Natural killer cell (primary cell): ENCODE results near the gene ZMAT5. TPM values are rescaled to one million over a fixed set of nuclear protein-coding genes. Genes with fewer than 3 reads are reported as not detected.

Source experiments
- ATAC-seq, 3 donors: fragments of 150-1000 bp in 2 of 3; fragments of 200-7000 bp in 1 of 3; cut with Tn5 transposase; 1 replicate in 1 of 3; 2 replicates in 2 of 3; pipeline ENCODE4 v1.10.0; 2021; ENCODE audit warnings: mild to moderate bottlenecking in 2 of 3, moderate library complexity in 2 of 3
- DNase-seq, 2 donors: peaks; one replicate each; pipeline versions ENCODE4 v3.0.0 to v3.0.0-alpha.2; 2013 to 2021; ENCODE audit warnings: mixed read lengths in 1 of 2
- H3K27ac ChIP-seq: one replicate; pipeline ENCODE4 v1.5.1; 2013; ENCODE audit warnings: mild to moderate bottlenecking, low read length
- H3K27me3 ChIP-seq: one replicate; pipeline ENCODE4 v1.6.1; 2013; ENCODE audit warnings: low read length; ENCODE audit not compliant: control insufficient read depth, insufficient read depth
- H3K36me3 ChIP-seq: one replicate; pipeline ENCODE4 v1.6.1; 2013; ENCODE audit warnings: low read length; ENCODE audit not compliant: control insufficient read depth, insufficient read depth
- H3K4me1 ChIP-seq: one replicate; pipeline ENCODE4 v1.6.1; 2013; ENCODE audit warnings: low read length; ENCODE audit not compliant: control insufficient read depth, insufficient read depth
- H3K4me3 ChIP-seq: one replicate; pipeline ENCODE4 v1.5.1; 2013; ENCODE audit warnings: low read length
- H3K9me3 ChIP-seq: one replicate; pipeline ENCODE4 v1.6.1; 2013; ENCODE audit warnings: low read length; ENCODE audit not compliant: control insufficient read depth, insufficient read depth
- H3K27ac Mint-ChIP-seq, 2 donors: one replicate each; pipeline ENCODE4 v1.8.0; 2022; ENCODE audit warnings: mild to moderate bottlenecking in 2 of 2, mixed read lengths in 2 of 2, moderate library complexity in 1 of 2
- H3K27me3 Mint-ChIP-seq, 2 donors: one replicate each; pipeline ENCODE4 v1.8.0; 2022; ENCODE audit warnings: low read depth in 2 of 2, mixed read lengths in 2 of 2
- H3K36me3 Mint-ChIP-seq: one replicate; pipeline ENCODE4 v1.8.0; 2022; ENCODE audit warnings: mixed read lengths
- H3K4me1 Mint-ChIP-seq, 2 donors: one replicate each; pipeline ENCODE4 v1.8.0; 2022; ENCODE audit warnings: mixed read lengths in 2 of 2
- H3K4me3 Mint-ChIP-seq: one replicate; pipeline ENCODE4 v1.8.0; 2022; ENCODE audit warnings: mild to moderate bottlenecking, moderate library complexity, mixed read lengths
- H3K9me3 Mint-ChIP-seq, 2 donors: one replicate each; pipeline ENCODE4 v1.8.0; 2022; ENCODE audit warnings: mixed read lengths in 2 of 2
- WGBS: methylation state at CpG from one replicate; pipeline ENCODE4 v1.1.7; 2013; ENCODE audit warnings: missing lambda C conversion rate; ENCODE audit not compliant: insufficient coverage; 5-methylcytosine and 5-hydroxymethylcytosine counted together
- intact Hi-C: fragments of 100-400 bp; cut with micrococcal nuclease; formaldehyde crosslinking; loops from one replicate; pipeline ENCODE4 v1.14.2; 2022
- total RNA-seq, 4 donors: library from RNA; stranded (reverse); fragments of 120-200 nt in 1 of 4; gene quantifications; one replicate each; pipeline versions ENCODE4 v1.2.3 to v1.2.4, GENCODE V29; 2013 to 2022
- TF ChIP-seq, protein P1 (sequence below): fragments of 200-600 bp; IDR thresholded peaks from one replicate; pipeline ENCODE4 v1.8.0; 2022; ENCODE audit warnings: antibody characterized with exemption

ZMAT5 gene
- total RNA-seq, 3 donors from 2014 or later (not counting 1 experiment from before 2014, with no cell fraction given): 15.9 to 20.0 (median 16.0) TPM

GRCh38 chr22:29748248-29748893 lies 18.4 kb downstream of the ZMAT5 start:
- Mint-ChIP-seq H3K4me1 (peaks cover 23 to 33% of the 10 kb centered on the region in 2 donors), H3K36me3 (peaks cover 6% of the 10 kb centered on the region), H3K27me3 (no peaks in the 10 kb centered on the region), H3K27ac (peak overlapping the region in 1 of 2 donors; percentile 7), H3K9me3 (no peaks in the 10 kb centered on the region), H3K4me3 (no peak overlapping the region)
- Histone ChIP-seq H3K4me3 (no peak overlapping the region), H3K27me3 (no peaks in the 10 kb centered on the region), H3K27ac (no peak overlapping the region), H3K36me3 (peaks cover 27% of the 10 kb centered on the region), H3K4me1 (peaks cover 18% of the 10 kb centered on the region), H3K9me3 (no peaks in the 10 kb centered on the region)
- TF ChIP-seq, protein P1, sequence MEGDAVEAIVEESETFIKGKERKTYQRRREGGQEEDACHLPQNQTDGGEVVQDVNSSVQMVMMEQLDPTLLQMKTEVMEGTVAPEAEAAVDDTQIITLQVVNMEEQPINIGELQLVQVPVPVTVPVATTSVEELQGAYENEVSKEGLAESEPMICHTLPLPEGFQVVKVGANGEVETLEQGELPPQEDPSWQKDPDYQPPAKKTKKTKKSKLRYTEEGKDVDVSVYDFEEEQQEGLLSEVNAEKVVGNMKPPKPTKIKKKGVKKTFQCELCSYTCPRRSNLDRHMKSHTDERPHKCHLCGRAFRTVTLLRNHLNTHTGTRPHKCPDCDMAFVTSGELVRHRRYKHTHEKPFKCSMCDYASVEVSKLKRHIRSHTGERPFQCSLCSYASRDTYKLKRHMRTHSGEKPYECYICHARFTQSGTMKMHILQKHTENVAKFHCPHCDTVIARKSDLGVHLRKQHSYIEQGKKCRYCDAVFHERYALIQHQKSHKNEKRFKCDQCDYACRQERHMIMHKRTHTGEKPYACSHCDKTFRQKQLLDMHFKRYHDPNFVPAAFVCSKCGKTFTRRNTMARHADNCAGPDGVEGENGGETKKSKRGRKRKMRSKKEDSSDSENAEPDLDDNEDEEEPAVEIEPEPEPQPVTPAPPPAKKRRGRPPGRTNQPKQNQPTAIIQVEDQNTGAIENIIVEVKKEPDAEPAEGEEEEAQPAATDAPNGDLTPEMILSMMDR: no peak
- intact Hi-C loops: no loop called here
- no peak for ATAC-seq
- 92% methylated on average over 9 of the region's 9 CpGs for WGBS
- no peak for DNase-seq

GRCh38 chr22:29747832-29748231 lies 19.0 kb downstream of the ZMAT5 start:
- Mint-ChIP-seq H3K4me3 (no peak overlapping the region), H3K27me3 (no peaks in the 10 kb centered on the region), H3K4me1 (peaks cover 23 to 33% of the 10 kb centered on the region in 2 donors), H3K9me3 (no peaks in the 10 kb centered on the region), H3K36me3 (peaks cover 6% of the 10 kb centered on the region), H3K27ac (peak overlapping the region in 1 of 2 donors; percentile 7)
- DNase-seq: no peak
- Histone ChIP-seq H3K36me3 (peaks cover 27% of the 10 kb centered on the region), H3K4me3 (no peak overlapping the region), H3K4me1 (peaks cover 18% of the 10 kb centered on the region), H3K9me3 (no peaks in the 10 kb centered on the region), H3K27me3 (no peaks in the 10 kb centered on the region), H3K27ac (no peak overlapping the region)
- TF ChIP-seq, protein P1: no peak
- intact Hi-C loops: no loop called here
- no peak for ATAC-seq
- 96% methylated on average over 7 of the region's 7 CpGs for WGBS

DNA sequence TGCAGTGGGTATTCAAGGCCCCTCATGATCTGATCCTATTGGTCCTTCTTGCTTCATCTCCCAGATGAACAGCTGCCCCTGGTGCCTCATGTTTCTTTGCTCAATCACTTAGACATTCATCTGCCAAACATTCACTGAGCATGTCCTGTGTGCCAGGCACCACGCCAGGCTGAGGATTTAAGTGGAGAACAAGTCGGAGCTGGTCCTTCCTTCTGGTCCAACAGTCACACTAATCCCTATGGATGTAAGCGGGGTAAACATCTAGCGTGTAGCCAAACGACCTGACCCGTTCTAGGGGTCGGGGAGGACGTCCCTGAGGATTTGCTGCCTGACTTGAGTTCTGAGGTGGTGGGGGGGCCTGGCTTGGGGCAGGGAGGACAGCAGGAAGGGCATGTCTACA lies 21.9 kb downstream of the ZMAT5 start:
- H3K27me3 ChIP-seq: no peaks in the 10 kb centered on the region
- Mint-ChIP-seq H3K27me3 (no peaks in the 10 kb centered on the region), H3K36me3 (peaks cover 6% of the 10 kb centered on the region)

More for the DNA sequence above, 21.9 kb downstream of the ZMAT5 start:
- intact Hi-C loops: no loop called here
- no peaks in the 10 kb centered on the region for H3K9me3 Mint-ChIP-seq
- no peaks in the 10 kb centered on the region for H3K9me3 ChIP-seq
- DNase-seq (no peak), ATAC-seq (no peak)
- no peak overlapping the region for H3K27ac ChIP-seq
- no peak overlapping the region for H3K4me3 ChIP-seq
- H3K27ac Mint-ChIP-seq: no peak overlapping the region
- peaks cover 40% of the 10 kb centered on the region for H3K36me3 ChIP-seq
- H3K4me1 Mint-ChIP-seq: peaks cover 4 to 13% of the 10 kb centered on the region in 2 donors
- 93% methylated on average over 8 of the region's 8 CpGs for WGBS
- no peaks in the 10 kb centered on the region for H3K4me1 ChIP-seq
- TF ChIP-seq, protein P1: no peak
- H3K4me3 Mint-ChIP-seq: no peak overlapping the region
